H1 (cell line): ENCODE results near the gene ERGIC2. TPM values are rescaled to one million over a fixed set of nuclear protein-coding genes. Genes with fewer than 3 reads are reported as not detected.

ENCODE experiments used
- CTCF ChIA-PET: fragments of 300-600 bp; sonication (Branson Sonifier 250); formaldehyde crosslinking; loops from one replicate; lab custom pipeline; 2021; ENCODE audit not compliant: partially characterized antibody; lab: Charles Lee
- POLR2A ChIA-PET: fragments of 300-600 bp; sonication (Branson Sonifier 250); formaldehyde crosslinking; loops from one replicate; lab custom pipeline; 2021; ENCODE audit warnings: inconsistent platforms; ENCODE audit not compliant: partially characterized antibody; lab: Charles Lee
- DNase-seq, 2 experiments: peaks; one replicate each; pipeline versions ENCODE4 v3.0.0 to v3.0.0-alpha.2; 2010 to 2022; ENCODE audit warnings: low spot score in 2 of 2, low read depth in 1 of 2, mixed read lengths in 1 of 2
- FAIRE-seq: peaks from 2 replicates; lab custom pipeline; 2011; peaks lifted over from hg19 to GRCh38; lab: Jason Lieb, UNC
- H2AFZ ChIP-seq: 2 replicates; pipeline ENCODE4 v1.8.1; 2012; ENCODE audit warnings: low read length, inconsistent platforms
- H2AK5ac ChIP-seq: 2 replicates; pipeline ENCODE4 v1.6.1; 2013; ENCODE audit warnings: low read depth, low read length
- H2BK120ac ChIP-seq: replicated peaks from 2 replicates; pipeline ENCODE3; 2013; ENCODE audit warnings: low read depth, low read length, inconsistent platforms
- H2BK12ac ChIP-seq: 2 replicates; pipeline ENCODE4 v1.6.1; 2013; ENCODE audit warnings: low read depth, low read length
- H2BK15ac ChIP-seq: 2 replicates; pipeline ENCODE4 v1.6.1; 2013; ENCODE audit warnings: low read length
- H2BK20ac ChIP-seq: 2 replicates; pipeline ENCODE4 v1.6.1; 2013; ENCODE audit warnings: low read length
- H2BK5ac ChIP-seq: 2 replicates; pipeline ENCODE4 v1.6.1; 2013; ENCODE audit warnings: low read depth, low read length
- H3K14ac ChIP-seq: 2 replicates; pipeline ENCODE4 v1.6.1; 2013; ENCODE audit warnings: inconsistent platforms; ENCODE audit not compliant: insufficient read length
- H3K18ac ChIP-seq: 2 replicates; pipeline ENCODE4 v1.6.1; 2013; ENCODE audit warnings: low read length; ENCODE audit errors: extremely low read depth
- H3K23ac ChIP-seq: 2 replicates; pipeline ENCODE4 v1.6.1; 2013; ENCODE audit warnings: inconsistent platforms; ENCODE audit not compliant: insufficient read length
- H3K23me2 ChIP-seq: 2 replicates; pipeline ENCODE4 v1.6.1; 2013; ENCODE audit warnings: low read depth, low read length
- H3K27ac ChIP-seq: 2 replicates; pipeline ENCODE4 v1.6.1; 2011; ENCODE audit warnings: low read depth, low read length, inconsistent platforms
- H3K27me3 ChIP-seq, 4 experiments: replicated peaks in 1 of 4; 1 replicate in 1 of 4; 2 replicates in 3 of 4; pipeline versions ENCODE4 v1.6.1 to v1.8.1; 2011 to 2013; ENCODE audit warnings: low read length in 3 of 4, mild to moderate bottlenecking in 3 of 4, inconsistent platforms in 2 of 4, mixed read lengths in 2 of 4, moderate library complexity in 1 of 4; ENCODE audit not compliant: control insufficient read depth in 3 of 4, insufficient read depth in 3 of 4; ENCODE audit errors: extremely low read depth in 1 of 4
- H3K36me3 ChIP-seq, 4 experiments: 2 replicates each; pipeline versions ENCODE4 v1.6.1 to v1.8.1; 2011 to 2013; ENCODE audit warnings: mild to moderate bottlenecking in 4 of 4, low read length in 3 of 4, moderate library complexity in 2 of 4, control low read depth in 1 of 4, inconsistent platforms in 1 of 4; ENCODE audit not compliant: insufficient read depth in 4 of 4, control insufficient read depth in 2 of 4
- H3K4ac ChIP-seq: replicated peaks from 2 replicates; pipeline ENCODE3; 2013; ENCODE audit warnings: low read length, low read depth, mixed read lengths, inconsistent platforms; ENCODE audit not compliant: insufficient read length
- H3K4me1 ChIP-seq, 4 experiments: replicated peaks in 1 of 4; 1 replicate in 1 of 4; 2 replicates in 3 of 4; pipeline versions ENCODE4 v1.6.1 to v1.8.1; 2011 to 2013; ENCODE audit warnings: low read length in 3 of 4, inconsistent platforms in 2 of 4, mixed read lengths in 1 of 4; ENCODE audit not compliant: insufficient read depth in 4 of 4, control insufficient read depth in 3 of 4
- H3K4me2 ChIP-seq, 2 experiments: 2 replicates each; pipeline versions ENCODE4 v1.6.1 to v1.8.1; 2011 to 2013; ENCODE audit warnings: low read depth in 2 of 2, low read length in 2 of 2, control low read depth in 1 of 2, inconsistent platforms in 1 of 2, mild to moderate bottlenecking in 1 of 2; ENCODE audit not compliant: insufficient read depth in 1 of 2
- H3K4me3 ChIP-seq, 4 experiments: fragments of 200-600, 300-600 bp in 1 of 4; sonication (generic), shearing (Covaris generic), sonication (Bioruptor Twin) in 1 of 4; 2 replicates each; pipeline versions ENCODE4 v1.5.1 to v1.8.1; 2011 to 2016; ENCODE audit warnings: low read length in 4 of 4, low read depth in 3 of 4, control low read depth in 2 of 4, inconsistent platforms in 2 of 4, mild to moderate bottlenecking in 2 of 4, mixed read lengths in 1 of 4, moderate library complexity in 1 of 4; ENCODE audit not compliant: insufficient read depth in 2 of 4; ENCODE audit errors: extremely low read depth in 1 of 4
- H3K56ac ChIP-seq: replicated peaks from 2 replicates; pipeline ENCODE3; 2013; ENCODE audit warnings: low read depth, mild to moderate bottlenecking, mixed read lengths, low read length, inconsistent platforms; ENCODE audit not compliant: insufficient read length
- H3K79me1 ChIP-seq: 2 replicates; pipeline ENCODE4 v1.6.1; 2013; ENCODE audit warnings: low read depth, low read length, control low read depth
- H3K79me2 ChIP-seq, 2 experiments: 2 replicates each; pipeline versions ENCODE4 v1.6.1 to v1.8.1; 2012 to 2013; ENCODE audit warnings: low read length in 2 of 2, mild to moderate bottlenecking in 2 of 2, inconsistent platforms in 1 of 2; ENCODE audit not compliant: insufficient read depth in 2 of 2, control insufficient read depth in 1 of 2
- H3K9ac ChIP-seq, 4 experiments: replicated peaks in 1 of 4; 1 replicate in 1 of 4; 2 replicates in 3 of 4; pipeline versions ENCODE4 v1.6.1 to v1.8.1; 2011 to 2013; ENCODE audit warnings: low read depth in 3 of 4, low read length in 3 of 4, control low read depth in 2 of 4, mild to moderate bottlenecking in 2 of 4, moderate library complexity in 2 of 4, inconsistent platforms in 1 of 4; ENCODE audit errors: extremely low read depth in 1 of 4
- H3K9me3 ChIP-seq, 2 experiments: 2 replicates each; pipeline versions ENCODE4 v1.6.1 to v1.8.1; 2012 to 2013; ENCODE audit warnings: mild to moderate bottlenecking in 2 of 2, moderate library complexity in 2 of 2, control low read depth in 1 of 2, inconsistent platforms in 1 of 2, low read depth in 1 of 2, low read length in 1 of 2, mixed read lengths in 1 of 2; ENCODE audit not compliant: insufficient read depth in 2 of 2
- H4K20me1 ChIP-seq, 2 experiments: replicated peaks in 1 of 2; 2 replicates each; pipeline versions ENCODE3 to v1.8.1; 2011 to 2013; ENCODE audit warnings: inconsistent platforms in 2 of 2, low read length in 2 of 2, mild to moderate bottlenecking in 1 of 2; ENCODE audit not compliant: insufficient read depth in 2 of 2, control insufficient read depth in 1 of 2
- H4K5ac ChIP-seq: 2 replicates; pipeline ENCODE4 v1.6.1; 2013; ENCODE audit warnings: low read length, low read depth, mixed read lengths, inconsistent platforms; ENCODE audit not compliant: insufficient read length
- H4K8ac ChIP-seq: 2 replicates; pipeline ENCODE4 v1.8.0; 2013; ENCODE audit warnings: mild to moderate bottlenecking, moderate library complexity, low read length, inconsistent platforms; ENCODE audit not compliant: insufficient read depth; ENCODE audit errors: extremely low read depth
- H4K91ac ChIP-seq: replicated peaks from 2 replicates; pipeline ENCODE3; 2013; ENCODE audit warnings: low read length, mixed read lengths, inconsistent platforms; ENCODE audit not compliant: insufficient read length
- CREB1 ChIP-seq: IDR thresholded peaks from 2 replicates; pipeline ENCODE4 v1.6.1; 2012; ENCODE audit warnings: inconsistent platforms
- CTBP2 ChIP-seq: IDR thresholded peaks from 2 replicates; pipeline ENCODE4 v1.7.0; 2011; ENCODE audit warnings: borderline replicate concordance, mild to moderate bottlenecking, moderate library complexity, mixed read lengths, low read length; ENCODE audit not compliant: insufficient read depth, insufficient read length
- E2F6 ChIP-seq: IDR thresholded peaks from 2 replicates; pipeline ENCODE4 v1.6.1; 2012; ENCODE audit warnings: inconsistent platforms
- GTF2F1 ChIP-seq: IDR thresholded peaks from 2 replicates; pipeline ENCODE4 v1.6.1; 2012; ENCODE audit warnings: low read depth, low read length, improper control_type of control experiment, borderline replicate concordance
- HDAC6 ChIP-seq: IDR thresholded peaks from one replicate; pipeline ENCODE4 v1.7.1; 2012; ENCODE audit warnings: low read depth, mild to moderate bottlenecking, inconsistent platforms, low read length, moderate library complexity
- POLR2AphosphoS5 ChIP-seq: IDR thresholded peaks from 2 replicates; pipeline ENCODE4 v1.6.1; 2011; ENCODE audit warnings: low read depth, low read length
- RFX5 ChIP-seq: IDR thresholded peaks from 2 replicates; pipeline ENCODE4 v1.6.1; 2011; ENCODE audit warnings: low read depth, low read length, improper control_type of control experiment, borderline replicate concordance
- SAP30 ChIP-seq: fragments of 300-600 bp; sonication (generic); IDR thresholded peaks from 2 replicates; pipeline ENCODE4 v1.7.1; 2012; ENCODE audit warnings: low read length, moderate library complexity, mild to moderate bottlenecking, inconsistent platforms; ENCODE audit not compliant: insufficient read depth, insufficient replicate concordance
- SIX5 ChIP-seq: IDR thresholded peaks from 2 replicates; pipeline ENCODE4 v1.6.1; 2011; ENCODE audit warnings: mild to moderate bottlenecking, low read depth, low read length
- SRF ChIP-seq: IDR thresholded peaks from 2 replicates; pipeline ENCODE4 v1.6.1; 2011; ENCODE audit warnings: mild to moderate bottlenecking, low read depth, low read length, moderate library complexity
- TBP ChIP-seq: IDR thresholded peaks from 2 replicates; pipeline ENCODE4 v1.6.1; 2011; ENCODE audit warnings: low read depth, low read length, improper control_type of control experiment
- USF2 ChIP-seq: IDR thresholded peaks from 2 replicates; pipeline ENCODE4 v1.6.1; 2011; ENCODE audit warnings: low read length, improper control_type of control experiment
- YY1 ChIP-seq: IDR thresholded peaks from 2 replicates; pipeline ENCODE4 v1.6.1; 2011; ENCODE audit warnings: low read depth, mild to moderate bottlenecking, low read length
- WGBS, 2 experiments: shearing (Covaris generic) in 1 of 2; methylation state at CpG; one replicate each; pipeline versions ENCODE4 v1.1.6 to v1.1.7; 2013 to 2015; ENCODE audit warnings: low lambda C conversion rate in 2 of 2, mixed read lengths in 2 of 2, inconsistent platforms in 1 of 2, low coverage in 1 of 2, missing lambda C conversion rate in 1 of 2; ENCODE audit not compliant: insufficient replicate concordance in 2 of 2, insufficient coverage in 1 of 2, insufficient read length in 1 of 2; ENCODE audit errors: extremely low coverage in 1 of 2, missing lambda C conversion rate in 1 of 2; 5-methylcytosine and 5-hydroxymethylcytosine counted together
- polyA plus RNA-seq, 7 experiments: library from polyadenylated mRNA; depleted of rRNA in 3 of 7; stranded (reverse) in 5 of 7; unstranded in 2 of 7; fragments of >200 nt in 5 of 7; fragments of 200-250 nt in 2 of 7; gene quantifications; 1 replicate in 5 of 7; 2 replicates in 1 of 7; 4 replicates in 1 of 7; pipeline versions ENCODE4 v1.2.1 to v1.2.3, GENCODE V29; 2011 to 2013; ENCODE audit warnings: missing spikeins in 2 of 7, mixed read lengths in 2 of 7
- total RNA-seq: library from RNA; stranded (reverse); fragmentation: NEBNext Ultra II Directional; extraction: Animal tissue kit (Norgen Biotek cat#: 25700); gene quantifications from 2 replicates; pipeline ENCODE4 v1.2.1, GENCODE V29; 2021

Gene ERGIC2
- total and polyA plus RNA-seq, 2 of the 8 experiments (the other 6 are each of a cell fraction or from before 2014, with no cell fraction given) = 16.5 to 61.8 TPM

- WGBS, 2 experiments = 98% methylated on average over 3 of the region's 3 CpGs; no CpG with 5 or more reads in 1 of the 2 experiments
- H3K4me2 ChIP-seq = no peak overlapping the region
- H3K9me3 ChIP-seq = no peaks in the 10 kb centered on the region
- no peaks in the 10 kb centered on the region for H3K4me1 ChIP-seq
- no peaks in the 10 kb centered on the region for H3K79me1 ChIP-seq
- no peaks in the 10 kb centered on the region for H3K27me3 ChIP-seq
- no peak overlapping the region for H3K4ac ChIP-seq
- DNase-seq = no peak
- no peak overlapping the region for H3K18ac ChIP-seq
- H2BK20ac ChIP-seq = no peak overlapping the region
- H3K9ac ChIP-seq = no peak overlapping the region
- H3K56ac ChIP-seq = no peak overlapping the region
- H2BK12ac ChIP-seq = no peak overlapping the region
- ChIA-PET CTCF (interaction anchor here (3.4 kb wide), 1 partner anchor 16 kb away, joined by 13 read pairs; no protein-coding TSS in a partner anchor), POLR2A (no interaction called here)
- no peak overlapping the region for H4K91ac ChIP-seq
- H2AFZ ChIP-seq = no peak overlapping the region
- no peak overlapping the region for H3K14ac ChIP-seq
- H4K20me1 ChIP-seq = no peaks in the 10 kb centered on the region
- H2BK5ac ChIP-seq = no peak overlapping the region
- no peak overlapping the region for H4K5ac ChIP-seq
- no peak overlapping the region for H2BK120ac ChIP-seq
- no peak overlapping the region for H2BK15ac ChIP-seq
- no peak overlapping the region for H4K8ac ChIP-seq
- no peak overlapping the region for H3K27ac ChIP-seq
- no peak for FAIRE-seq
- H3K23me2 ChIP-seq = no peaks in the 10 kb centered on the region
- H3K36me3 ChIP-seq = no peaks in the 10 kb centered on the region
- no peak overlapping the region for H3K23ac ChIP-seq
- H2AK5ac ChIP-seq = no peak overlapping the region
- H3K79me2 ChIP-seq = no peaks in the 10 kb centered on the region
- H3K4me3 ChIP-seq = no peak overlapping the region
- no peak for TF ChIP-seq USF2
- no peak for TF ChIP-seq RFX5
- TF ChIP-seq POLR2AphosphoS5 = no peak
- no peak for TF ChIP-seq HDAC6
- no peak for TF ChIP-seq YY1
- no peak for TF ChIP-seq GTF2F1
- TF ChIP-seq TBP = no peak
- no peak for TF ChIP-seq CREB1
- no peak for TF ChIP-seq CTBP2
- no peak for TF ChIP-seq SAP30
- TF ChIP-seq E2F6 = no peak
- no peak for TF ChIP-seq SIX5
- no peak for TF ChIP-seq SRF
Observed at GRCh38 chr12:29301114-29301513, 79.9 kb downstream of the ERGIC2 start.
